ENCODE data around the gene RXRA.

The RXRA gene

GRCh38 chr9:134326724-134327601 lies 708 bp downstream of the RXRA start:
- peak overlapping the region in 1 of 2 experiments; percentile 61 for H3K27ac ChIP-seq (ENCODE audit: insufficient read depth in 1 of 2, low read depth in 1 of 2, low read length in 2 of 2, poor library complexity in 1 of 2, severe bottlenecking in 2 of 2)
- no peaks in the 10 kb centered on the region for H3K27me3 ChIP-seq (replicated peaks in 2 of 5; ENCODE audit: control insufficient read depth in 4 of 5, insufficient read depth in 5 of 5, low read length in 4 of 5)
- H3K4me1 ChIP-seq (ENCODE audit: control extremely low read depth in 1 of 4, control insufficient read depth in 4 of 4, insufficient read depth in 4 of 4, low read length in 3 of 4) = peaks cover 0 to 63% (median 48%) of the 10 kb centered on the region in 4 experiments
- POLR2A ChIA-PET = no interaction called here
- 0% methylated on average over 32 of the region's 83 CpGs for WGBS (ENCODE audit: insufficient coverage)
- no peaks in the 10 kb centered on the region for H3K9me3 ChIP-seq (ENCODE audit: control extremely low read depth in 1 of 5, control insufficient read depth in 4 of 5, insufficient read depth in 2 of 5, low read depth in 1 of 5, low read length in 4 of 5)
- H3K36me3 ChIP-seq (ENCODE audit: control insufficient read depth in 4 of 4, insufficient read depth in 4 of 4, low read length in 3 of 4) = no peaks in the 10 kb centered on the region
- DNase-seq = no peak
- H3K4me3 ChIP-seq (ENCODE audit: control insufficient read depth in 1 of 7, extremely low read depth in 1 of 7, insufficient read depth in 4 of 7, low read depth in 2 of 7, low read length in 6 of 7) = peak overlapping the region; percentile 30 to 82 (median 72)
- CTCF ChIA-PET = interaction anchor here (1.0 to 1.6 kb wide), 11 partner anchors 9 to 156 kb away, joined by 3 to 9 read pairs (median 3); no protein-coding TSS in a partner anchor

- Histone ChIP-seq H3K36me3 (ENCODE audit: control insufficient read depth in 4 of 4, insufficient read depth in 4 of 4, low read length in 3 of 4) (no peaks in the 10 kb centered on the region), H3K9me3 (ENCODE audit: control extremely low read depth in 1 of 5, control insufficient read depth in 4 of 5, insufficient read depth in 2 of 5, low read depth in 1 of 5, low read length in 4 of 5) (no peaks in the 10 kb centered on the region), H3K4me1 (ENCODE audit: control extremely low read depth in 1 of 4, control insufficient read depth in 4 of 4, insufficient read depth in 4 of 4, low read length in 3 of 4) (peaks cover 0 to 70% (median 51%) of the 10 kb centered on the region in 4 experiments), H3K27me3 (replicated peaks in 2 of 5; ENCODE audit: control insufficient read depth in 4 of 5, insufficient read depth in 5 of 5, low read length in 4 of 5) (no peaks in the 10 kb centered on the region), H3K27ac (ENCODE audit: insufficient read depth in 1 of 2, low read depth in 1 of 2, low read length in 2 of 2, poor library complexity in 1 of 2, severe bottlenecking in 2 of 2) (no peak overlapping the region), H3K4me3 (ENCODE audit: control insufficient read depth in 1 of 7, extremely low read depth in 1 of 7, insufficient read depth in 4 of 7, low read depth in 2 of 7, low read length in 6 of 7) (peak overlapping the region in 6 of 7 experiments; percentile 61 to 82 (median 76))
- DNase-seq = no peak
- POLR2A ChIA-PET = no interaction called here
- WGBS (ENCODE audit: insufficient coverage) = 74% methylated on average over 6 of the region's 10 CpGs
- CTCF ChIA-PET = interaction anchor here (1.0 to 1.6 kb wide), 11 partner anchors 8 to 157 kb away, joined by 3 to 9 read pairs (median 3); no protein-coding TSS in a partner anchor
Measured at GRCh38 chr9:134327671-134328231, 1.5 kb downstream of the RXRA start.

GRCh38 chr9:134328341-134328840 lies 2.1 kb downstream of the RXRA start:
- ChIA-PET POLR2A (no interaction called here), CTCF (interaction anchor here (1.0 to 1.6 kb wide), 10 partner anchors 8 to 158 kb away, joined by 3 to 9 read pairs (median 3); no protein-coding TSS in a partner anchor)
- H3K36me3 ChIP-seq (ENCODE audit: control insufficient read depth in 4 of 4, insufficient read depth in 4 of 4, low read length in 3 of 4) = no peaks in the 10 kb centered on the region
- peak overlapping the region in 2 of 7 experiments; percentile 5 to 79 for H3K4me3 ChIP-seq (ENCODE audit: control insufficient read depth in 1 of 7, extremely low read depth in 1 of 7, insufficient read depth in 4 of 7, low read depth in 2 of 7, low read length in 6 of 7)
- no peaks in the 10 kb centered on the region for H3K27me3 ChIP-seq (replicated peaks in 2 of 5; ENCODE audit: control insufficient read depth in 4 of 5, insufficient read depth in 5 of 5, low read length in 4 of 5)
- WGBS (ENCODE audit: insufficient coverage) = 91% methylated on average over 12 of the region's 16 CpGs
- no peaks in the 10 kb centered on the region for H3K9me3 ChIP-seq (ENCODE audit: control extremely low read depth in 1 of 5, control insufficient read depth in 4 of 5, insufficient read depth in 2 of 5, low read depth in 1 of 5, low read length in 4 of 5)
- DNase-seq = no peak
- H3K4me1 ChIP-seq (ENCODE audit: control extremely low read depth in 1 of 4, control insufficient read depth in 4 of 4, insufficient read depth in 4 of 4, low read length in 3 of 4) = peaks cover 0 to 70% (median 52%) of the 10 kb centered on the region in 4 experiments
- no peak overlapping the region for H3K27ac ChIP-seq (ENCODE audit: insufficient read depth in 1 of 2, low read depth in 1 of 2, low read length in 2 of 2, poor library complexity in 1 of 2, severe bottlenecking in 2 of 2)

- Histone ChIP-seq H3K4me3 (ENCODE audit: control insufficient read depth in 1 of 7, extremely low read depth in 1 of 7, insufficient read depth in 4 of 7, low read depth in 2 of 7, low read length in 6 of 7) (peak overlapping the region in 1 of 7 experiments; percentile 5), H3K36me3 (ENCODE audit: control insufficient read depth in 4 of 4, insufficient read depth in 4 of 4, low read length in 3 of 4) (no peaks in the 10 kb centered on the region), H3K9me3 (ENCODE audit: control extremely low read depth in 1 of 5, control insufficient read depth in 4 of 5, insufficient read depth in 2 of 5, low read depth in 1 of 5, low read length in 4 of 5) (no peaks in the 10 kb centered on the region), H3K27ac (ENCODE audit: insufficient read depth in 1 of 2, low read depth in 1 of 2, low read length in 2 of 2, poor library complexity in 1 of 2, severe bottlenecking in 2 of 2) (no peak overlapping the region), H3K4me1 (ENCODE audit: control extremely low read depth in 1 of 4, control insufficient read depth in 4 of 4, insufficient read depth in 4 of 4, low read length in 3 of 4) (peaks cover 0 to 69% (median 51%) of the 10 kb centered on the region in 4 experiments), H3K27me3 (replicated peaks in 2 of 5; ENCODE audit: control insufficient read depth in 4 of 5, insufficient read depth in 5 of 5, low read length in 4 of 5) (no peaks in the 10 kb centered on the region)
- POLR2A ChIA-PET = interaction anchor here (0.5 kb wide), 1 partner anchor 32 kb away, joined by 3 read pairs; no protein-coding TSS in a partner anchor
- CTCF ChIA-PET = interaction anchor here (1.0 to 1.6 kb wide), 4 partner anchors 7 to 159 kb away, joined by 3 to 5 read pairs (median 4); no protein-coding TSS in a partner anchor
- no peak for DNase-seq
- 97% methylated on average over 30 of the region's 31 CpGs for WGBS (ENCODE audit: insufficient coverage)
Measured at GRCh38 chr9:134328841-134329575, 2.8 kb downstream of the RXRA start.

- 92% methylated on average over 7 of the region's 7 CpGs for WGBS (ENCODE audit: insufficient coverage)
- ChIA-PET CTCF (interaction anchor here (1.0 to 1.3 kb wide), 3 partner anchors 13 to 159 kb away, joined by 3 to 5 read pairs (median 3); no protein-coding TSS in a partner anchor), POLR2A (interaction anchor here (0.5 kb wide), 1 partner anchor 31 kb away, joined by 3 read pairs; no protein-coding TSS in a partner anchor)
- no peaks in the 10 kb centered on the region for H3K27me3 ChIP-seq (replicated peaks in 2 of 5; ENCODE audit: control insufficient read depth in 4 of 5, insufficient read depth in 5 of 5, low read length in 4 of 5)
- no peak for DNase-seq
- no peak overlapping the region for H3K27ac ChIP-seq (ENCODE audit: insufficient read depth in 1 of 2, low read depth in 1 of 2, low read length in 2 of 2, poor library complexity in 1 of 2, severe bottlenecking in 2 of 2)
- H3K4me1 ChIP-seq (ENCODE audit: control extremely low read depth in 1 of 4, control insufficient read depth in 4 of 4, insufficient read depth in 4 of 4, low read length in 3 of 4) = peaks cover 0 to 64% (median 46%) of the 10 kb centered on the region in 4 experiments
- no peak overlapping the region for H3K4me3 ChIP-seq (ENCODE audit: control insufficient read depth in 1 of 7, extremely low read depth in 1 of 7, insufficient read depth in 4 of 7, low read depth in 2 of 7, low read length in 6 of 7)
- no peaks in the 10 kb centered on the region for H3K9me3 ChIP-seq (ENCODE audit: control extremely low read depth in 1 of 5, control insufficient read depth in 4 of 5, insufficient read depth in 2 of 5, low read depth in 1 of 5, low read length in 4 of 5)
- H3K36me3 ChIP-seq (ENCODE audit: control insufficient read depth in 4 of 4, insufficient read depth in 4 of 4, low read length in 3 of 4) = no peaks in the 10 kb centered on the region
Measured at GRCh38 chr9:134329576-134329855, 3.3 kb downstream of the RXRA start.

- Histone ChIP-seq H3K27ac (ENCODE audit: insufficient read depth in 1 of 2, low read depth in 1 of 2, low read length in 2 of 2, poor library complexity in 1 of 2, severe bottlenecking in 2 of 2) (no peak overlapping the region), H3K4me3 (ENCODE audit: control insufficient read depth in 1 of 7, extremely low read depth in 1 of 7, insufficient read depth in 4 of 7, low read depth in 2 of 7, low read length in 6 of 7) (no peak overlapping the region), H3K9me3 (ENCODE audit: control extremely low read depth in 1 of 5, control insufficient read depth in 4 of 5, insufficient read depth in 2 of 5, low read depth in 1 of 5, low read length in 4 of 5) (no peaks in the 10 kb centered on the region), H3K4me1 (ENCODE audit: control extremely low read depth in 1 of 4, control insufficient read depth in 4 of 4, insufficient read depth in 4 of 4, low read length in 3 of 4) (peaks cover 0 to 60% (median 43%) of the 10 kb centered on the region in 4 experiments), H3K36me3 (ENCODE audit: control insufficient read depth in 4 of 4, insufficient read depth in 4 of 4, low read length in 3 of 4) (no peaks in the 10 kb centered on the region), H3K27me3 (replicated peaks in 2 of 5; ENCODE audit: control insufficient read depth in 4 of 5, insufficient read depth in 5 of 5, low read length in 4 of 5) (no peaks in the 10 kb centered on the region)
- ChIA-PET POLR2A (no interaction called here), CTCF (interaction anchor here (0.6 to 1.3 kb wide), 3 partner anchors 11 to 24 kb away, joined by 3 read pairs; no protein-coding TSS in a partner anchor)
- 91% methylated on average over 5 of the region's 5 CpGs for WGBS (ENCODE audit: insufficient coverage)
- DNase-seq = no peak
Measured at GRCh38 chr9:134329886-134330285, 3.6 kb downstream of the RXRA start.

Measured in common myeloid progenitor, CD34-positive (primary cell).